Measurements from ENCODE around the gene SAMD14.
A peak's percentile ranks its signal among the peaks of the same experiment; 100 is the strongest.

SAMD14 gene

DNA sequence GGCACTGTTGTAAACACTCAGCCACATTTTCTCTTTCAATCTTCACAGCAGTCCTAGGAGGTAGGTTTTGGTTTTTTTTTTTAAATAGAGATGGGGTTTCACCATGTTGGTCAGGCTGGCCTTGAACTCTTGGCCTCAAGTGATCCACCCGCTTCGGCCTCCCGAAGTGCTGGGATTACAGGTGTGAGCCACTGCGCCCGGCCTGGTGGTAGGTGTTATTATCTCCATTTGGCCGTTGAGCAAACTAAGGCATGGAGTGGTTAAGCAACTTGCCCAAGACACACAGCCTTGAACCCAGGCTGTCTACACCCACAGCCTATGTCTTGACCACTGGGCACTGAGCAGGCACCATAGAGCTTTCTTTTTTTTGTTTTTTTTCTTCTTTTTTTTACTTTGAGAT, 44.5 kb upstream of the SAMD14 start:
- TF ChIP-seq, protein P1, sequence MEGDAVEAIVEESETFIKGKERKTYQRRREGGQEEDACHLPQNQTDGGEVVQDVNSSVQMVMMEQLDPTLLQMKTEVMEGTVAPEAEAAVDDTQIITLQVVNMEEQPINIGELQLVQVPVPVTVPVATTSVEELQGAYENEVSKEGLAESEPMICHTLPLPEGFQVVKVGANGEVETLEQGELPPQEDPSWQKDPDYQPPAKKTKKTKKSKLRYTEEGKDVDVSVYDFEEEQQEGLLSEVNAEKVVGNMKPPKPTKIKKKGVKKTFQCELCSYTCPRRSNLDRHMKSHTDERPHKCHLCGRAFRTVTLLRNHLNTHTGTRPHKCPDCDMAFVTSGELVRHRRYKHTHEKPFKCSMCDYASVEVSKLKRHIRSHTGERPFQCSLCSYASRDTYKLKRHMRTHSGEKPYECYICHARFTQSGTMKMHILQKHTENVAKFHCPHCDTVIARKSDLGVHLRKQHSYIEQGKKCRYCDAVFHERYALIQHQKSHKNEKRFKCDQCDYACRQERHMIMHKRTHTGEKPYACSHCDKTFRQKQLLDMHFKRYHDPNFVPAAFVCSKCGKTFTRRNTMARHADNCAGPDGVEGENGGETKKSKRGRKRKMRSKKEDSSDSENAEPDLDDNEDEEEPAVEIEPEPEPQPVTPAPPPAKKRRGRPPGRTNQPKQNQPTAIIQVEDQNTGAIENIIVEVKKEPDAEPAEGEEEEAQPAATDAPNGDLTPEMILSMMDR (IDR thresholded peaks at IDR 0.05; ENCODE audit: low read depth, low read length, missing control alignments), result no peak
- in situ Hi-C loops (cut with HindIII; ENCODE audit: low sequenced_read_pairs), result loop anchor here (10.0 kb wide), 1 partner anchor 120 kb away; no protein-coding TSS in a partner anchor
- no peak overlapping the region for H3K4me3 ChIP-seq (ENCODE audit: low read depth, low read length)
- DNase-seq (ENCODE audit: low read depth), result no peak

DNA sequence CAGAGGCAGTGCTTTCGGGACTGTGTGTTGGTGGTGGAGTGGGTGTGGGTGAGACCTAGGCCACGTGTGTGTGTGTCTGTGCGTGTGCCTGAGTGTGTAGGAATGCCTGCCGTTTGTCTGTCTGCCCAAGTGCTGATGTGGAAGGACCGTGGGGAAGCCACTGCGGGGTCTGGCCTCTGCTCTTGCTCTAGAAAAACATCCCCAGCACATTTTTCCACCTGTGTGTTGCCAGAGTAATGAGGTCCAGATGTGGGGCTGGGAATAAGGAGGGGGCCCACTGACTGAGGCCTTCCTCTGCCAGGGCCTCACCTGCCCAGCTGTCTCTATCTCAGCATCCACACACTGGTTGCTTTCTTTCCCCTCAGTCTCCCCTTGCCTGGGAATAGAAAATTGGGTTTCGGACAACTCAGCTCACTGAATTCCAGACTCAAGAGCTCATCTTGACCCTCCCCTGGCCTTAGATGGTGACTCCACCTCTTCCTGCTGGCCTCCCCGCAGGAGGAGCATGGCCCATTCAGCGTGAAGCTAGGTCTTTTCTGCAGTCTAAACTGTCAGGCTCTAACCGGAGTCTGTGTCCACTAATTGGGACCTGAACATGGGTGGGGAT, 43.5 kb upstream of the SAMD14 start:
- TF ChIP-seq, protein P1 (IDR thresholded peaks at IDR 0.05; ENCODE audit: low read depth, low read length, missing control alignments), result no peak
- DNase-seq (ENCODE audit: low read depth), result peak; percentile 79
- H3K4me3 ChIP-seq (ENCODE audit: low read depth, low read length), result no peak overlapping the region
- in situ Hi-C loops (cut with HindIII; ENCODE audit: low sequenced_read_pairs), result loop anchor here (10.0 kb wide), 1 partner anchor 121 kb away; no protein-coding TSS in a partner anchor

DNA sequence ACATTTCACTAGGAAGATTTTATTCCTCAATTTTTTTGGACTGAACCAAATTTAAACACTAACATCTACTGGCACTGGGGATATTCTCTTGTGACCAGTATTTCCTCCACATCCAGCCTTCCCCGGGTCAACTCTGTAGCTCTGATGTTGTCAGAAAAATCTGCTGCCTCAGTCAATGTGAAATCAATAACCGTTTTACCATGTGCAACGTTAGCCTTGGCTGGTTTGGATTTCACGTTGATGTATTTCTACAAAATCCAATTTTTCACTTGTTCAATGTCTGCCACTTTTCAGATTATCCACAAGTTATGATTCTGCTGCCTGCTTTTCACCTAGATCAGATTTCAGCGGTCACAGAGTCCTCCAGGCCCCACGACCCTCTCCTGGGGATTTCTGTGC, 43.0 kb upstream of the SAMD14 start:
- TF ChIP-seq, protein P1 (IDR thresholded peaks at IDR 0.05; ENCODE audit: low read depth, low read length, missing control alignments), result no peak
- no peak for DNase-seq (ENCODE audit: low read depth)
- no peak overlapping the region for H3K4me3 ChIP-seq (ENCODE audit: low read depth, low read length)
- in situ Hi-C loops (cut with HindIII; ENCODE audit: low sequenced_read_pairs), result loop anchor here (10.0 kb wide), 1 partner anchor 122 kb away; no protein-coding TSS in a partner anchor

DNA sequence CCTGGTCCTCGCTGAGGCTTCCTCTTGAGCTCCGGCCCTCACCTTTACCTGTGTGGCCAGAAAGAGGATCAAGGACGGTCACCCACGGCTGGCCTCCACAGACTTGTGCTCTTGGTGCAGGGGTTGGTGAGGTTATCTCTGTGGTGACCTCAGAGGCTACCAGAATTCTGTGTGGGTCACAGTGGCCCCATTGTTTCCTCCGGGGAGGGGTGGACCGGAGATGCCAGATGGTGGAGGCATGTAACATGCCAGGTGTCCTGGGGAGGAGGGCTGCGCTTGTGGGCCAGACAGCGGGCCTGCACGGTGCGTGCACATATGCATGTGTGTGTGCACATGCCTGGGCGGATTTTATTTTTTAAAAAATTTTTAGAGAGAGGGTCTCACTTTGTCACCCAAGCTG, 42.2 kb upstream of the SAMD14 start:
- in situ Hi-C loops (cut with HindIII; ENCODE audit: low sequenced_read_pairs), result loop anchor here (10.0 kb wide), 1 partner anchor 123 kb away; no protein-coding TSS in a partner anchor
- TF ChIP-seq, protein P1 (IDR thresholded peaks at IDR 0.05; ENCODE audit: low read depth, low read length, missing control alignments), result no peak
- no peak overlapping the region for H3K4me3 ChIP-seq (ENCODE audit: low read depth, low read length)
- DNase-seq (ENCODE audit: low read depth), result no peak

DNA sequence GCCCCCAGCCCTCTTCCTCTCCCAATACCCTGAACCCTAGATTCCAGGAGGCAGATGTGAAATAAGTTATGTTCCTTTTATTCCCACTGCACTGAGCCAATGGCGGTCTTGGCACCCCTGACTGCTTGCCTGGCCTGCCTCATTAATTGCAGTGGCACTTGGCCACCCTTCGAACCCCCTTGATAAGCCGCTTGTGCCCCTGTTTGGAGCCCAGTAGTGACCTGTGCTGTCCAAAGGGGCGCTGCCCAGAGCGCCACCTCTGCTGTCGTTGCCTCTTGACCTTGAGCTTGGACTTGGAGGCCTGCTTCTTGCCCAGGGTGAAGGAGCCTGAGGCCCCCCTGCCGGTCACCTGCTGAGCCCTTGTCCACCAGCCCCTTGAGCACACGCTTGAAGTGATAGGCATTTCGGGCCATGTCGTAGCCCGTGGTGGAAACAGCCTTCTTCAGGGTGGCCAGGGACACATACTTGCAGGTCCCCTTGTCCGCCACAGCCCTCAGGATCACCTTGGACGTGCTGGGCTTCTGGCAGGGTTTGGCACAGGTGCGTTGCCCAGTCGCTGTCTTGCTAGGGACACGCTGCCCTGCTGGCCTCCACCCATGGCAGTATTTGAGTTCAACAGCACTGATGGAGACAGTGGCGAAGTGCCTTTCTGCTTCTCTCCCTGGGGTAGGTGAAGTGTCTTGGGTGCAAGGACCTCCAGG, 41.6 kb upstream of the SAMD14 start:
- H3K4me3 ChIP-seq (ENCODE audit: low read depth, low read length), result no peak overlapping the region
- in situ Hi-C loops (cut with HindIII; ENCODE audit: low sequenced_read_pairs), result loop anchor here (10.0 kb wide), 1 partner anchor 123 kb away; no protein-coding TSS in a partner anchor
- DNase-seq (ENCODE audit: low read depth), result no peak
- TF ChIP-seq, protein P1 (IDR thresholded peaks at IDR 0.05; ENCODE audit: low read depth, low read length, missing control alignments), result no peak

DNA sequence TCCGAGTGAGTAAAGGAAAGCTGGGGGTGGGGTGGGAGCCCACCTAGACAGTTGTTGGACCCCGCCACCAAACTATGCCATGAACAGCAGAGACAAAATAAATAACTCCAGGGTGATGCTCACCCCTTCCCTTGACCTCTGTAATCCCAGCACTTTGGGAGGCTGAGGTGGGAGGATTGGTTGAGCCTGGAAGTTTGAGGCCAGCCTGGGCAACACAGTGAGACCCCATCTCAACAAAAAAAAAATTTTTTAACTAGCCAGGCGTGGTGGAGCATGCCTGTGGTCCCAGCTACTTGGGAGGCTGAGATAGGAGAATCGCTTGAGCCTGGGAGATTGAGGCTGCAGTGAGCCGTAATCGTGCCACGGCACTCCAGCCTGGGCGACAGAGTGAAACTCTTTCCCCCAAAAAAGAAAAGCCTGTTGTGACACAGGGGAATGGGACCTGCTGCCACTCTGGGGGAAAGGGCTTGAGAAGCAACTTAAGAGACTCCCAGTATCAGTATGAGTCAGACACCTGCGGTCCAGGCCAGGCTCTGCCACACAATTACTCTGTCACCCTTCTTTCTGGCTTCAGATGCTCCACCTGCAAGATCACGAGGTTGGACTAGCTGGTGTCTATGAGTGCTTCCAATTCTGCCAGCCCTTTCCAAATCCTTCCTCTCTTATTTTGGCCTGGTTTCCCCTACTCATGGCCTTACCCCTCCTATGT, 40.9 kb upstream of the SAMD14 start:
- H3K4me3 ChIP-seq (ENCODE audit: low read depth, low read length), result no peak overlapping the region
- TF ChIP-seq, protein P1 (IDR thresholded peaks at IDR 0.05; ENCODE audit: low read depth, low read length, missing control alignments), result no peak
- no peak for DNase-seq (ENCODE audit: low read depth)
- in situ Hi-C loops (cut with HindIII; ENCODE audit: low sequenced_read_pairs), result loop anchor here (10.0 kb wide), 1 partner anchor 124 kb away; no protein-coding TSS in a partner anchor

Measured in astrocyte of the cerebellum (primary cell).